H9 (cell line): ENCODE results near the gene AP3S2. TPM values are rescaled to one million over a fixed set of nuclear protein-coding genes. Genes with fewer than 3 reads are reported as not detected.

Experiments
- DNase-seq: peaks from one replicate; pipeline ENCODE4 v3.0.0-alpha.2; 2017
- H2AFZ ChIP-seq: one replicate; pipeline ENCODE4 v1.6.1; 2013; ENCODE audit warnings: mild to moderate bottlenecking, low read length, control low read depth, moderate library complexity
- H2AK5ac ChIP-seq: 2 replicates; pipeline ENCODE4 v1.6.1; 2013; ENCODE audit warnings: low read length, control low read depth, mixed read lengths; ENCODE audit not compliant: insufficient read length
- H2BK120ac ChIP-seq: one replicate; pipeline ENCODE4 v1.6.1; 2013; ENCODE audit warnings: low read depth, mild to moderate bottlenecking, low read length, control low read depth, inconsistent platforms; ENCODE audit not compliant: poor library complexity, severe bottlenecking
- H2BK12ac ChIP-seq: 2 replicates; pipeline ENCODE4 v1.6.1; 2013; ENCODE audit warnings: low read length, control low read depth, mixed read lengths, low read depth; ENCODE audit not compliant: insufficient read length
- H2BK15ac ChIP-seq: 2 replicates; pipeline ENCODE4 v1.6.1; 2013; ENCODE audit warnings: low read depth, low read length, control low read depth
- H2BK20ac ChIP-seq: one replicate; pipeline ENCODE4 v1.6.1; 2013; ENCODE audit warnings: low read depth, mild to moderate bottlenecking, low read length, control low read depth, inconsistent platforms; ENCODE audit not compliant: poor library complexity, severe bottlenecking
- H2BK5ac ChIP-seq: 2 replicates; pipeline ENCODE4 v1.6.1; 2013; ENCODE audit warnings: low read length, control low read depth, mixed read lengths; ENCODE audit not compliant: insufficient read length
- H3K14ac ChIP-seq: 2 replicates; pipeline ENCODE4 v1.6.1; 2013; ENCODE audit warnings: low read length, control low read depth; ENCODE audit not compliant: insufficient read depth
- H3K18ac ChIP-seq: 2 replicates; pipeline ENCODE4 v1.6.1; 2013; ENCODE audit warnings: low read depth, mild to moderate bottlenecking, mixed read lengths, low read length, control low read depth; ENCODE audit not compliant: insufficient read length
- H3K23ac ChIP-seq: 2 replicates; pipeline ENCODE4 v1.6.1; 2013; ENCODE audit warnings: low read length, control low read depth, mixed read lengths, low read depth; ENCODE audit not compliant: insufficient read length
- H3K23me2 ChIP-seq: 2 replicates; pipeline ENCODE4 v1.6.1; 2013; ENCODE audit warnings: low read depth, mild to moderate bottlenecking, mixed read lengths, low read length, control low read depth; ENCODE audit not compliant: insufficient read length, poor library complexity, severe bottlenecking
- H3K27ac ChIP-seq: 2 replicates; pipeline ENCODE4 v1.5.1; 2013; ENCODE audit warnings: low read length, control low read depth, mixed read lengths, low read depth; ENCODE audit not compliant: insufficient read length
- H3K27me3 ChIP-seq: 2 replicates; pipeline ENCODE4 v1.6.1; 2013; ENCODE audit warnings: low read length, control low read depth, inconsistent platforms; ENCODE audit not compliant: insufficient read depth
- H3K4ac ChIP-seq: 2 replicates; pipeline ENCODE4 v1.6.1; 2013; ENCODE audit warnings: low read depth, mild to moderate bottlenecking, control low read depth, inconsistent platforms, low read length, moderate library complexity
- H3K4me1 ChIP-seq: 2 replicates; pipeline ENCODE4 v1.6.1; 2013; ENCODE audit warnings: low read length, control low read depth, inconsistent platforms; ENCODE audit not compliant: insufficient read depth
- H3K4me2 ChIP-seq: 2 replicates; pipeline ENCODE4 v1.6.1; 2013; ENCODE audit warnings: low read length, control low read depth, mixed read lengths; ENCODE audit not compliant: insufficient read length, insufficient read depth
- H3K56ac ChIP-seq: 2 replicates; pipeline ENCODE4 v1.6.1; 2013; ENCODE audit warnings: low read depth, mild to moderate bottlenecking, mixed read lengths, low read length, control low read depth; ENCODE audit not compliant: insufficient read length
- H3K79me1 ChIP-seq: 2 replicates; pipeline ENCODE4 v1.6.1; 2013; ENCODE audit warnings: low read depth, mild to moderate bottlenecking, moderate library complexity, low read length, control low read depth, inconsistent platforms; ENCODE audit not compliant: insufficient read depth, poor library complexity, severe bottlenecking
- H3K79me2 ChIP-seq: 2 replicates; pipeline ENCODE4 v1.6.1; 2013; ENCODE audit warnings: low read length, control low read depth, inconsistent platforms; ENCODE audit not compliant: insufficient read depth
- H3K9ac ChIP-seq: 2 replicates; pipeline ENCODE4 v1.6.1; 2013; ENCODE audit warnings: low read length, control low read depth, mixed read lengths; ENCODE audit not compliant: insufficient read length; ENCODE audit errors: extremely low read depth
- H3K9me3 ChIP-seq: one replicate; pipeline ENCODE4 v1.6.1; 2013; ENCODE audit warnings: low read depth, low read length, inconsistent platforms; ENCODE audit not compliant: control insufficient read depth
- H3T11ph ChIP-seq: one replicate; pipeline ENCODE4 v1.6.1; 2013; ENCODE audit warnings: mild to moderate bottlenecking, low read length, control low read depth, inconsistent platforms
- H4K20me1 ChIP-seq: one replicate; pipeline ENCODE4 v1.6.1; 2013; ENCODE audit not compliant: control insufficient read depth, insufficient read length, insufficient read depth
- H4K5ac ChIP-seq: 2 replicates; pipeline ENCODE4 v1.6.1; 2013; ENCODE audit warnings: low read depth, mild to moderate bottlenecking, mixed read lengths, low read length, control low read depth; ENCODE audit not compliant: insufficient read length
- H4K8ac ChIP-seq: replicated peaks from 2 replicates; pipeline ENCODE4 v1.6.1; 2013; ENCODE audit warnings: low read length, control low read depth, mixed read lengths, low read depth; ENCODE audit not compliant: insufficient read length
- H4K91ac ChIP-seq: 2 replicates; pipeline ENCODE4 v1.6.1; 2013; ENCODE audit warnings: low read depth, mild to moderate bottlenecking, moderate library complexity, mixed read lengths, low read length, control low read depth; ENCODE audit not compliant: insufficient read length
- H3K27ac Mint-ChIP-seq, 3 experiments: 2 replicates in 2 of 3; 3 replicates in 1 of 3; pipeline ENCODE4 v1.8.0; 2020 to 2021; ENCODE audit warnings: mixed read lengths in 3 of 3, mild to moderate bottlenecking in 1 of 3, moderate library complexity in 1 of 3
- H3K27me3 Mint-ChIP-seq: 2 replicates; pipeline ENCODE4 v1.8.0; 2021; ENCODE audit warnings: low read depth, mild to moderate bottlenecking, moderate library complexity, mixed read lengths
- H3K36me3 Mint-ChIP-seq, 3 experiments: 2 replicates in 2 of 3; 3 replicates in 1 of 3; pipeline ENCODE4 v1.8.0; 2020 to 2021; ENCODE audit warnings: low read depth in 3 of 3, mixed read lengths in 3 of 3; ENCODE audit not compliant: insufficient read depth in 1 of 3
- H3K4me1 Mint-ChIP-seq, 2 experiments: 2 replicates each; pipeline ENCODE4 v1.8.0; 2020; ENCODE audit warnings: mixed read lengths in 2 of 2
- H3K4me3 Mint-ChIP-seq, 2 experiments: 2 replicates in 1 of 2; 3 replicates in 1 of 2; pipeline ENCODE4 v1.8.0; 2020 to 2021; ENCODE audit warnings: mild to moderate bottlenecking in 2 of 2, mixed read lengths in 2 of 2, moderate library complexity in 1 of 2
- H3K9me3 Mint-ChIP-seq, 2 experiments: 2 replicates in 1 of 2; 3 replicates in 1 of 2; pipeline ENCODE4 v1.8.0; 2020; ENCODE audit warnings: mild to moderate bottlenecking in 2 of 2, mixed read lengths in 2 of 2, moderate library complexity in 1 of 2
- CTCF ChIP-seq: fragments of 200-600 bp; sonication (generic); conservative IDR thresholded peaks from 3 replicates; pipeline ENCODE4 v1.8.0; 2021; ENCODE audit warnings: antibody characterized with exemption, mild to moderate bottlenecking
- WGBS: extraction: QIAGEN DNeasy Blood & Tissue Kit; methylation state at CpG from one replicate; pipeline ENCODE4 v1.1.7; 2013; ENCODE audit warnings: missing lambda C conversion rate, low lambda C conversion rate, mixed read lengths; ENCODE audit not compliant: insufficient read length; ENCODE audit errors: extremely low coverage; 5-methylcytosine and 5-hydroxymethylcytosine counted together
- total RNA-seq: library from RNA; stranded (reverse); gene quantifications from 2 replicates; pipeline ENCODE4 v1.2.1, GENCODE V29; 2021

AP3S2 gene
- total RNA-seq, 1 experiment from 2014 or later: 33.9 TPM

DNA sequence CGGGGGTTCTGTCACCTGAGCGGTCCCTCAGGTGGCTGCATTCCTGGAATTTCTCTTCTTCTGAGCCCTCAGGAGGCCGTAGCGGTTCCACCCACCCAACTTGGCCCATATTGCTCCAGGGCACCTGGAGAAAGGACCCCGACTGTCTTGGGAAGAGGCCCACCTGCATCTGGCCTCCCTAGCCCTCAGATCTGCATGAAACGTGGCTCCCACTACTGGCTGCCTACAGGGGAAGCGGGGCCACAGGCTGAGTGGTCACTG is 69.3 kb downstream of the AP3S2 start:
- Histone ChIP-seq H3T11ph (no peak overlapping the region), H2BK20ac (no peak overlapping the region), H2BK120ac (no peak overlapping the region), H4K5ac (no peak overlapping the region), H3K79me1 (no peaks in the 10 kb centered on the region), H3K9ac (no peak overlapping the region), H2BK5ac (no peak overlapping the region), H3K4ac (no peak overlapping the region), H3K27ac (no peak overlapping the region), H2BK15ac (no peak overlapping the region), H4K20me1 (no peaks in the 10 kb centered on the region), H3K4me2 (no peak overlapping the region), H3K18ac (no peak overlapping the region), H3K79me2 (no peaks in the 10 kb centered on the region), H2AK5ac (no peak overlapping the region), H4K91ac (no peak overlapping the region), H3K4me1 (no peaks in the 10 kb centered on the region), H3K27me3 (no peaks in the 10 kb centered on the region), H3K23ac (no peak overlapping the region), H3K56ac (no peak overlapping the region), H3K23me2 (no peaks in the 10 kb centered on the region), H2BK12ac (no peak overlapping the region), H3K14ac (no peak overlapping the region), H4K8ac (no peak overlapping the region), H3K9me3 (no peaks in the 10 kb centered on the region), H2AFZ (no peak overlapping the region)
- no CpG with 5 or more reads among the region's 7 CpGs for WGBS
- H3K27me3 Mint-ChIP-seq: peaks cover 11% of the 10 kb centered on the region
- H3K27ac Mint-ChIP-seq: no peak overlapping the region
- no peaks in the 10 kb centered on the region for H3K9me3 Mint-ChIP-seq
- peaks cover 11 to 21% of the 10 kb centered on the region in 2 experiments; a peak in 3 of 4 replicates for H3K4me1 Mint-ChIP-seq
- no peak for TF ChIP-seq CTCF
- DNase-seq: peak; percentile 40
- H3K36me3 Mint-ChIP-seq: no peaks in the 10 kb centered on the region
- H3K4me3 Mint-ChIP-seq: no peak overlapping the region
